Activated CD4-positive, alpha-beta T cell treated with anti-CD3 and anti-CD28 coated beads for 1 hour (primary cell): ENCODE data around the gene NUMB.
"Not testable (repeated sequence)": the region's sequence is repeated elsewhere in the genome, so short reads cannot be mapped to it uniquely, and the experiment has no call there.

Experiments
- DNase-seq: peaks from one replicate; pipeline ENCODE4 v3.0.0-alpha.2; 2020

Gene NUMB

DNA sequence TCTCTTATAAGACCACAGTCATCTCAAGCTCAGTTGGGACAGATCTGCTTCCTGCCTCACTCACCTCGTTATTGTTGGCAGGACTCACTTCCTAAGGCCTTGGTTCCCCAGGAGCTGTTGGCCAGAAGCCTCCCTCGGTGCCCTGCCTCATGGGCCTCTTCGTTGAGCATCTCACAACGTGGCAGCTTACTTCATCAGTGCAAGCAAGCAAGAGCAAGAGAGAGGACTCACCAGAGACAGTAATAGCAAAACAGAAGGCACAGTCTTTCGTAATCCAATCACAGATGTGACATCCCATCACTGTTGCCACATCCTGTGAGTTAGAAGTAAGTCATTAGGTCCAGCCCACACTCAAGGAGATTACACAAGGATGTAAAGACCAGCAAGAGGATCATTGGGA lies 5.1 kb upstream of the NUMB start:
- DNase-seq, result no peak

DNA sequence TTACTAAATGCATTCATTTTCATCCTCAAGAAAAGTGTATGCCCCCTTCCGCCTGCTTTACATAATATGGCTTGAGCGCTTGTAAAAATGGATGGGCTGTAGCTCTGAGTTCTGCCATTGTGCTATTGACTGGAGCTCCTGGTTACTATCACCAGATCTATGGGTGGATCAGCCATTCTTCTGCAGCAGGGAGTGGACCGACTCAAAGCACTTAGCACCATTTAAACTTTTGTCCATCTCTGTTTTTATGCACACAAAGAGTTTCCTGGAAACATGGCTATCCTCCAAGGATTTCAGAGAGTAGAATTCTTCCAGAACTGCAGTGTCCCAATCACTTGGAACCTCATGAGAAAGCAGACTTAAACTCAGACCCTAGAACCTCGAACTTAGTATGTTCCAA lies 4.5 kb upstream of the NUMB start:
- no peak for DNase-seq

- DNase-seq, result no peak
These were observed 3.8 kb upstream of the NUMB start for GRCh38 chr14:73462048-73462715.

DNA sequence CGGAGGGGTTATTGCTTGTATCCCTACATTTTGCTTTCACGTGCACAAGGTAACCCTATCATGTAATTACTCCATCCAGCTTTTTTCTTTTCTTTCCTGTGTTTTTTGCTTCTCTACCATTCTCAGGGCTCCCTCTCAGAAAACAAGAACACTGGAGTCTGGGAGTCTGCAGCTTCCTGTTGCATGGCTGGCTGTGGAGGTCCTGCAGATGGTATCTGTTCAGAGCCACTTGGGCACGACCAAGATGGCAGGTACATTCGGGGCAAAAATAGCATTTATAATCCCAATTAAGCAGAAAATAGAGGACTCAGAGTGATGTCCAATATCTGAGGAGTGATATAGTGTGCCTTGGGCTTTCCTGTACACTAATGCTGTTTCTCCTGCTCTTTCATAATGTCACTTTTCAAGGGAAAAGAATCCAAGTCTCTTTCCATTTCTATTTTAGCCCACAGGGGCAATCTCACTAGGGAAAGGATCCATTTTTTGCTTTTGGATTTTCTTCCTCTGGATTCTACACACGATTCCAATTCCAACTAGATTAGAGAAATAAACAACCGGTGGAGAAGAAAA lies 3.2 kb upstream of the NUMB start:
- no peak for DNase-seq

DNA sequence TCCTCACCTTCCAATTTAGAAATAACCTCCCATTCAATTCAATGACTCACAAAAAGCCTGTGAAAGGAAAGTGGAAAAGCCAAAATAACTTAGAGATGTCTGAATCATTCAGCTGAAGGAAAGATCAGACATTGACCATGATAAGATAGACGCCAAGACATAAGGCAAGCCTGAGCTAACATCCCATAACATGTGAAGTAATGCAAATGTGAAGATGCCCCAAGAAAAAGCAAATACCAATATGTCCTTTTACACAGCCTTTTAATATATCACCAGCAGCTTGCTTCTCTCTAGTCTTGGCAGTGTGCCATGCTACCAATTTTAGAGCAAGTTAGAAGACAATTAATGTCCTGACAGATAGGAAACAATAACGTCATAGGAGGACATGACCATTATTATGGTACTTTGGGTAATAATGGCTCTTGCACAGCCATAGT lies 2.4 kb upstream of the NUMB start:
- DNase-seq, result no peak

DNA sequence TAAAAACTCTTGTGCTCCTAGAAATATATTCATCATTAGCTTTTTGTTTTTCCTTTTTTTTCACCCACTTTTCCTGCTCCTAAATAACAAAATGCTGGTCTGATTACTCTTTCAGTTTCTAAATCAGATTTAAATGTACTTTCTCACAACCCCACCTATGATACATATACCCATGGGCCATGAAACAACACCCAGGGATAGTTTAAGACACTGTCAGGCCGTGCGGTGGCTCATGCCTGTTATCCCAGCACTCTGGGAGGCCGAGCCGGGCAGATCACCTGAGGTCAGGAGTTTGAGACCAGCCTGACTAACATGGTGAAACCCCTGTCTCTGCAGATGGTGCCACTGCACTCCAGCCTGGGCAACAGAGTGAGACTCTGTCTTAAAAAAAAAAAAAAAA lies 1.6 kb upstream of the NUMB start:
- no peak for DNase-seq

- no peak for DNase-seq
These were observed 493 bp downstream of the NUMB start for GRCh38 chr14:73457924-73458182.

GRCh38 chr14:73457041-73457923 lies 1.1 kb downstream of the NUMB start:
- no peak for DNase-seq

GRCh38 chr14:73455294-73455693 lies 3.1 kb downstream of the NUMB start:
- no peak for DNase-seq

GRCh38 chr14:73452341-73453186 lies 5.8 kb downstream of the NUMB start:
- DNase-seq, result no peak

DNA sequence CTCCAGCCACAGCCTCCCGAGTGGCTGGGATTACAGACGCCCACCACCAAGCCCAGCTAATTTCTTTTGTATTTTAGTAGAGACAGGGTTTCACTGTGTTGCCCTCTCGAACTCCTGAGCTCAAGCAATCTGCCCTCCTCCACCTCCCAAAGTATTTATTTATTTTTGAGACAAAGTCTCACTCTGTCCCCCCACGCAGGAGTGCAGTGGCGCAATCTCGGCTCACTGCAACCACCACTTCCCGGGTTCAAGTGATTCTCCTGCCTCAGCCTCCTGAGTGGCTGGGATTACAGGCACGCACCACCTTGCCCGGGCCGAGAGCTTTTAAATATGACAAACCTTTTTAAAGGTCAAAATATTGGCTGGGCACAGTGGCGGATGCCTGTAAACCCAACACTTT lies 14.6 kb downstream of the NUMB start:
- DNase-seq, result no peak

- DNase-seq, result no peak
These were observed 17.1 kb downstream of the NUMB start for GRCh38 chr14:73441286-73441685.

- no peak for DNase-seq
These were observed 19.4 kb downstream of the NUMB start for GRCh38 chr14:73438993-73439392.

DNA sequence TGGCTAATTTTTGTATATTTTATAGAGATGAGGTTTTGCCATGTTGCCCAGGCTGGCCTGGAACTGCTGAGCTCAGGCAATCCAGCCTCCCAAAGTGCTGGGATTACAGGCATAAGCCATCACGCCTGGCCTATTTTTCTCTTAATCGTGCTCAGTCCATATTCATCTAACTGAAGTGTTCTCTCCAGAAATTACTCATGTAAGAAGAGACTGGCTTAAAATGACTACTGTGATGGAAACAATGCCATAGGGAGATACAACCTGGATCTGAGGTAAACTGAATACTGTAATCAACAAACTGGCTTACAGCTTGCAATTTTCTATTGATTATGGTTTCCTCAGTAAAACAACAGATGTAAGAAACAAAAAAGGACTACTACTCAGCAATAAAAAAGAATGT lies 21.1 kb downstream of the NUMB start:
- no peak for DNase-seq

- DNase-seq, result no peak
These were observed 26.2 kb downstream of the NUMB start for GRCh38 chr14:73432124-73432523.

- DNase-seq, result no peak
These were observed 30.0 kb downstream of the NUMB start for GRCh38 chr14:73428353-73428824.

- DNase-seq, result no peak
These were observed 30.7 kb downstream of the NUMB start for GRCh38 chr14:73427516-73428264.

- no peak for DNase-seq
These were observed 31.5 kb downstream of the NUMB start for GRCh38 chr14:73426877-73427276.

DNA sequence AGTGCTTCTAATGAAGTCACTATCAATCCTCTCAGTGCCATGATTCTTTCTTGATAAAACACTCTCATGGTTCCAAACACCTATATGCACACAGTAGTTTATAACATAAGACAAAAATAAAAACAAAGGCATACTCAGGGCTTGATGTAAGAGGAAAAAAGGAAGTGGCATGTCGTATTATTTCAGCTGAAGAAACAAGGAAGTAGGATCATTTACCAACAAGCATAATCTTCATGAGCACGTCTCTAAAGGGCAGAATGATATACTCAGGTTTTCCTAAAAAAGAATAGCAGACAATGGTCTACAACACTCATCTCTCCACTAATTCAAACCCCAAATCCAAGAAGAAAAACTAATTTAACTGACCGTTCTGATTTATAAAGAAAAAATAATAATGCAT lies 33.9 kb downstream of the NUMB start:
- DNase-seq, result no peak

GRCh38 chr14:73423092-73423491 lies 35.3 kb downstream of the NUMB start:
- DNase-seq, result not testable (repeated sequence)

GRCh38 chr14:73422515-73422914 lies 35.8 kb downstream of the NUMB start:
- no peak for DNase-seq

DNA sequence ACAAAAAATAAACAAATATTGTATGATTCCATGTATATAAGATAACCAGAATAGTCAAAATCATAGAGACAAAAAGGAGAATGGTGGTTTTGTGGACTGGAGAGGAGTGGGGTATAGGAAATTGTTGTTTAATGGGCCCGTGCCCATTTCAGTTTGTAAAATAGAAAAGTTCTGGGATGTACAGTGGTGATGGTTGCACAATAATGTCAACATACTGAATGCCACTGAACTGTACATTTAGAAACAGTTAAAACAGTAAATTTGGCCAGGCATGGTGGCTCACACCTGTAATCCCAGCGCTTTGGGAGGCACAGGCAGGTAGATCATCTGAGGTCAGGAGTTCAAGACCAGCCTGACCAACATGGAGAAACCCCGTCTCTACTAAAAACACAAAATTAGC lies 40.1 kb downstream of the NUMB start:
- DNase-seq, result no peak

GRCh38 chr14:73406248-73406647 lies 52.1 kb downstream of the NUMB start:
- DNase-seq, result not testable (repeated sequence)
